Activated CD4-positive, alpha-beta T cell treated with anti-CD3 and anti-CD28 coated beads, Interleukin-2, amount 10 ng/mL, durations not matched to agents 24 days and 14 days (primary cell): ENCODE data around the gene GGTLC3. TPM values are rescaled to one million over a fixed set of nuclear protein-coding genes. Genes with fewer than 3 reads are reported as not detected.
"Not testable (repeated sequence)": the region's sequence is repeated elsewhere in the genome, so short reads cannot be mapped to it uniquely, and the experiment has no call there.

Experiments used
- DNase-seq: peaks from one replicate; pipeline ENCODE4 v3.0.0; 2022
- H3K27ac Mint-ChIP-seq: one replicate; pipeline ENCODE4 v1.8.0; 2022; ENCODE audit warnings: mild to moderate bottlenecking, mixed read lengths
- H3K27me3 Mint-ChIP-seq: one replicate; pipeline ENCODE4 v1.8.0; 2022; ENCODE audit warnings: mixed read lengths
- H3K36me3 Mint-ChIP-seq: one replicate; pipeline ENCODE4 v1.8.0; 2022; ENCODE audit warnings: low read depth, mild to moderate bottlenecking, mixed read lengths
- H3K4me1 Mint-ChIP-seq: one replicate; pipeline ENCODE4 v1.8.0; 2021; ENCODE audit warnings: mixed read lengths
- H3K4me3 Mint-ChIP-seq: one replicate; pipeline ENCODE4 v1.8.0; 2022; ENCODE audit warnings: mild to moderate bottlenecking, moderate library complexity, mixed read lengths
- H3K9me3 Mint-ChIP-seq: one replicate; pipeline ENCODE4 v1.8.0; 2021; ENCODE audit warnings: mixed read lengths
- intact Hi-C: fragments of 100-400 bp; cut with micrococcal nuclease; formaldehyde crosslinking; loops from one replicate; pipeline ENCODE4 v1.15.1; 2023
- total RNA-seq: library from RNA; stranded (reverse); gene quantifications from 2 replicates; pipeline ENCODE4 v1.2.3, GENCODE V29; 2022

GGTLC3 gene
- not detected in 2 replicates for total RNA-seq

DNA sequence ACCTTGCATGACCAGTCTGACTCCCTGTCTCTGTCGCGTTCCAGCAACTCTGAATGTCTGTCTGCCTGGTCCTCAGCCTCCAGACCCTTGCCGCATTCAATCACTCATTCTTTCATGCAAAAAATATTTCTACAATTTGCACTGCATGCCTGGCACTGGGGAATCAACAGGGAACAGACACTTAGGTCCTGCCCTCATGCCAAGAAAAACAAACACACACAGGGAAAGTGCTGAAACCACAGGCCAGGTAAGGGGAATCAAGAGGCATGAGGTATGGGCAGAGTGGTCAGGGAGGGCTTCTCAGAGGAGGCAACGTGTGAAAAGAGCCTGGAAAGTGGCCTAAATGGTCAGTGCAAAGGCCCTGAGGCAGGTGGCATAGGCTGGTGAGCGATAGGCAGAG is at the start of gene GGTLC3:
GGTLC3 (minus strand) TSS at position 101 of the 400 bp plus-strand sequence. CDS start 264 bp downstream, outside the sequence.
- DNase-seq, H3K9me3 Mint-ChIP-seq, H3K27me3 Mint-ChIP-seq, H3K36me3 Mint-ChIP-seq, H3K4me3 Mint-ChIP-seq, H3K27ac Mint-ChIP-seq, intact Hi-C loops, H3K4me1 Mint-ChIP-seq: not testable (repeated sequence)

DNA sequence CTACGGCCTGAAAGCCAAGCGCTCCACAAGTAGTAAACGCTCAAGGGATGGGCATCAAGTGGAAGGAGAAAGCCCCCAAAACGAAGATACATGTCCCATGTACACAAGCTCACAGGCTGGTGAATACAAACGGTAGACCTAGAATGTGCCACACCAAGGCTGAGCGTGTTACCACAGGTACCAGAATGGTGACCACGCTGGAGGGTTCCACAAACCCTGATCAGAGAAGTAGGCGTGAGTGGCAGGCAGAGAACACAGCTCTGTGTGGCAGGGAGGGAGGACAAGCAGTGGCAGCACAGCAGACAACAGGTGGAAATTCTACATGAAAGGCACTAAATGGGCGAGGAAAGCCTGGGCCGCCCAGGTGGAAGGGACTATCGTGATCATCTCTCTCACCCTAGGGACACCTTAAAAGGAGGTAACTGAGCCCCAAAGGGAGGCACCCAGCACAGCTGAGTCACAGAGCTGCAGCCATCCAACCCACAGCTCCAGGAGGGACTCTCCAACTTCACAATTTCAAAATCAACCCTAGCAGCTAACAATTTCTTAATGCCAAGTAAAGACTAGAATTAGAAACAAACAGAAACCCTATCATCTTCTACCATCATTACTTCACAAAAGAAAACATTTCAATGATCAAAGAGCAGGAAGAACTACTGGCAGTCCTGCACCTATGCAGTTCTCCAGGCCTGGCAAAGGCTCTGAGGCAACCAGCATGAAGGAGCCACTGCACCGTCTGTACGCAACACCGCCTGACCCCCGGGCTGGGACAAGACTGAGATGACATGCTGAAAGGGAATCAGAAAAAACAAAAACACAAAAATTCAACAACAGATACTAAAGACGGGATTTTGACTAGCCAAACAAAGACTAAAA is 42.4 kb upstream of the GGTLC3 start:
- H3K4me3 Mint-ChIP-seq, result not testable (repeated sequence)

GRCh38 chr22:18558939-18559338 is 41.0 kb upstream of the GGTLC3 start:
- H3K4me3 Mint-ChIP-seq, H3K9me3 Mint-ChIP-seq, DNase-seq, H3K27ac Mint-ChIP-seq, intact Hi-C loops, H3K27me3 Mint-ChIP-seq, H3K36me3 Mint-ChIP-seq, H3K4me1 Mint-ChIP-seq: not testable (repeated sequence)

More for the DNA sequence above, 42.4 kb upstream of the GGTLC3 start:
- H3K27ac Mint-ChIP-seq, H3K4me1 Mint-ChIP-seq, H3K9me3 Mint-ChIP-seq, DNase-seq, intact Hi-C loops, H3K36me3 Mint-ChIP-seq, H3K27me3 Mint-ChIP-seq: not testable (repeated sequence)

GRCh38 chr22:18558516-18558915 is 40.6 kb upstream of the GGTLC3 start:
- H3K27me3 Mint-ChIP-seq, H3K9me3 Mint-ChIP-seq, intact Hi-C loops, H3K27ac Mint-ChIP-seq, H3K36me3 Mint-ChIP-seq, H3K4me3 Mint-ChIP-seq, H3K4me1 Mint-ChIP-seq, DNase-seq: not testable (repeated sequence)

DNA sequence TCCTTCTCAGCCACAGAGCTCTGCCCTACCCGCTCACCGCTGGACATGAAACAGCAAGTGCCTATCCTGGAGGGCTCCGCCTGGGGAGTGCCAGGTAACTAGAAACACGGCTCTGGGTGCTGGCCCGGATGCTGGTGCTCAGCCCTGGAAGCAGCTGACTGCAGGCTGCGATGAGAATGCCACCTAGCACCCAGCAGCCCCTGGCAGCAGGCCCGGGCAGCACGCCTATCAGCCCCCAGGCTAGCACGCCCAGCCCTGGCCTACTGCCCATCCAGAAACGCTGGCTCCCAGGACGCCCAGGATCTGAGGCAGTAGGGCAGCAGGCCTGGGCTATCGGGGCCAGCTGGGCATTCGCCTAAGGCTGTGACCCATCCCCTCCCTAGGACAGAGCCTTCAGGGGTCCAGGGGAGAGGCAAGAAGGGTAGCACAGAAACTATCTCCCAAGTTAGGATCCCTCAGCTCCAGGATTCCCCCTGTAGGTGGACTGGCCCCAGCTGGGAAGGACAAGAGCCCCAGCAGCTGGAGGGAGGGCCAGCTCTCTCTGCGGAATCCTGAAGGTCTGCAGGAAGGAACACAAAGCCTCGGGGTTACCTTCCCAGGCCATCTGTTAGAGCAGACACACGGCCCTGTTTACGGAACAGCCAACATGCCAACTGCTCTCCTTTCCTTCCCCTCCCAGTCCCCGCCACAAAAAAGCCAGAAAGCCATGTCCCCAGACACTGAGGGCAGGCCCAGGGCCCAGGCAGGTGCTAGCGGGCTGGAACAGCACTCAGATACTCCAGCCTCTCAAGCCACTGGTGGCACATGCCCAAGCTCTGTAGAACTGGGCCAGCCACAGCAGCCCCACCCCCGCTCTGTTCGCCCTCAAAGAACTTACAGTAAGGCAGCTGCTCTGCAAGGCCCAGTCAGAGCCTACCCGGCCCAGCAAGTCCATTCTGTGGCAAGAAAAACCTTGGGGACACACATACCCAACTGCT is 36.6 kb upstream of the GGTLC3 start:
- DNase-seq, H3K27ac Mint-ChIP-seq, H3K27me3 Mint-ChIP-seq, H3K36me3 Mint-ChIP-seq, intact Hi-C loops, H3K4me1 Mint-ChIP-seq, H3K9me3 Mint-ChIP-seq, H3K4me3 Mint-ChIP-seq: not testable (repeated sequence)

GRCh38 chr22:18552839-18553597 is 35.1 kb upstream of the GGTLC3 start:
- H3K36me3 Mint-ChIP-seq, result not testable (repeated sequence)

GRCh38 chr22:18551046-18551445 is 33.1 kb upstream of the GGTLC3 start:
- not testable (repeated sequence) for DNase-seq, H3K9me3 Mint-ChIP-seq, H3K4me3 Mint-ChIP-seq

More at GRCh38 chr22:18552839-18553597, 35.1 kb upstream of the GGTLC3 start:
- H3K4me3 Mint-ChIP-seq, H3K9me3 Mint-ChIP-seq, H3K27ac Mint-ChIP-seq, H3K4me1 Mint-ChIP-seq, H3K27me3 Mint-ChIP-seq, DNase-seq, intact Hi-C loops: not testable (repeated sequence)

GRCh38 chr22:18549458-18550179 is 31.7 kb upstream of the GGTLC3 start:
- DNase-seq, H3K4me3 Mint-ChIP-seq, H3K9me3 Mint-ChIP-seq, H3K27me3 Mint-ChIP-seq, H3K36me3 Mint-ChIP-seq, intact Hi-C loops, H3K4me1 Mint-ChIP-seq, H3K27ac Mint-ChIP-seq: not testable (repeated sequence)

More at GRCh38 chr22:18551046-18551445, 33.1 kb upstream of the GGTLC3 start:
- H3K27me3 Mint-ChIP-seq, H3K36me3 Mint-ChIP-seq, intact Hi-C loops, H3K27ac Mint-ChIP-seq, H3K4me1 Mint-ChIP-seq: not testable (repeated sequence)

DNA sequence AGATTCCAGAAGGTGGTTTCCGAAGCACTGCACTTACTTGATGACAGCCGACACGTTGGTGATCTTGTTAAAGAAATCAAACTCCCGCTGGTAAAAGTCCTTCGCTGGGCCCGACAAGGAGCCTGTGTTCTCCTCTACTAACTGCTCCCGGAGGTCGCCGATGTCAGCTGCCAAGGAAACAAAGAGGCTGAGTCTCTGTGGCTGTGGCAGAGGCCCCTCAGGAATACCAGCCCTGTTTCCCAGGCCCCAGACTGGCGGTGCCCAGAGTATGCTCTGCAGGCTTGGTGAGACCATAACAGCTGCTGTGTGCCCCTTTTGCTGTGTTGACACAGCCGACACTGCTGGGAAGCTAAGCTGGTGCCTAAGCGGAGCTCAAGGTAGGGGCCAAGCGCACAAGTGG is 26.7 kb upstream of the GGTLC3 start:
- H3K9me3 Mint-ChIP-seq, intact Hi-C loops, DNase-seq, H3K4me3 Mint-ChIP-seq, H3K27ac Mint-ChIP-seq, H3K27me3 Mint-ChIP-seq, H3K36me3 Mint-ChIP-seq, H3K4me1 Mint-ChIP-seq: not testable (repeated sequence)

DNA sequence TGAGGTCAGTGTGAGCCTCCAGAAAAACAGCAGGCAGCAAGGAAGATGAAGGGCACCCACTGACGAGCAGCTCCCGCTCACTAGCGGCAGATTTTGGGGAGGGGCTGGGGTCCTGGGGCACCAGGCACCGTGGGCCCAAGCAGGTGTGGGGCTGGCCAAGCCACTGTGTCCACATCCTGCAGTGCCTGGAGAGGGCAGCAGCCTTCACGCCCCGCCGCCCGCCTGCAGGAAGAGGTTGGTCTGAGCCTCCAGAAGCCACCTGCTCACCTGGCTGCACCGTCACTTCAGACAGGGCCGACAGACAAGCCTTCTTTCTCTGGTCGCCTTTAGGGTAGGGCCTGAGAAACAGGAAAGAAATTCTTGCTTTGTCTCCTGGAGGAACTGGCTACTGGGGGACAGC is 25.4 kb upstream of the GGTLC3 start:
- intact Hi-C loops, result not testable (repeated sequence)

GRCh38 chr22:18539994-18540393 is 22.0 kb upstream of the GGTLC3 start:
- H3K4me3 Mint-ChIP-seq, intact Hi-C loops, H3K36me3 Mint-ChIP-seq: not testable (repeated sequence)

More for the DNA sequence above, 25.4 kb upstream of the GGTLC3 start:
- H3K36me3 Mint-ChIP-seq, H3K27me3 Mint-ChIP-seq, H3K27ac Mint-ChIP-seq, H3K9me3 Mint-ChIP-seq, DNase-seq, H3K4me1 Mint-ChIP-seq, H3K4me3 Mint-ChIP-seq: not testable (repeated sequence)

DNA sequence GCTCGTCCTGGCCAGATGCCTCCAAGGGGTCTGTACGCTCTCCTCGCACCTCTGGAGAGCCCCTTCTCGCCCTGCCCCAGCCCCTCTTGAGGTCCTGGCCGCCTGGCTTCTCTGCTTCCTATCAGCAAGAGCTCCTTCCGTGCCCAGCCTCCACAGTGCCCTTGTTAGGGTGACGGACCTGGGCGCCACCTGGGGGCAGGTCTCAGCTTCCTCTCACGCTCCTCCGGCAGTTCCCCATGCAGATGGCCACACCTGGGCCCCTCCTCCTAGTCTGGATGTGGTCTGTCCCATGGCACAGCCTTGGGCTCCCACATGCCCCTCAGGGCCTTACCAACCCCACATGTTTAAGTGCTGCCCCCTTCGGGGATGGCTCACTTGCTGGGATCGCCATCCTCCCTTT is 16.4 kb upstream of the GGTLC3 start:
- H3K4me3 Mint-ChIP-seq, intact Hi-C loops, H3K27ac Mint-ChIP-seq, H3K4me1 Mint-ChIP-seq, H3K9me3 Mint-ChIP-seq, H3K36me3 Mint-ChIP-seq, DNase-seq, H3K27me3 Mint-ChIP-seq: not testable (repeated sequence)

More at GRCh38 chr22:18539994-18540393, 22.0 kb upstream of the GGTLC3 start:
- H3K27me3 Mint-ChIP-seq, H3K27ac Mint-ChIP-seq, H3K9me3 Mint-ChIP-seq, H3K4me1 Mint-ChIP-seq, DNase-seq: not testable (repeated sequence)

DNA sequence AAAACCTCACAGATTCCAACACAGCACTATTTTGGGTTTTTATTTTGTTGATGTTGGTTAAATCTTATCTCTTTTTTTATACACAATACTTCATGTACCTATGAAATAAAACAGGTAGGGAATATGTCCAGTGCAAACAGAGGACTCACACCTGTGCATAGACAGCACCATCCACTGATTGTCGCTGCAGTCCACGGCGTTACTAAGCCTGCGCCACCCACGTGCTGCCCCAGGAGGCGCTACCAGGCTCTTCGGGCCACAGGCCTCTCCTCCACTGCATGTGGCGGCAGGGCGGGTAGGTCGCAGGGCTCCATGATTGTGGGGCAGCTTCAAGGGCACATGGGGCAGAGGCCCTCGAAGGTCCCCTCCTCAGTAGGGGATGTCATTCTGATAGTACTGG is 15.7 kb upstream of the GGTLC3 start:
- H3K27ac Mint-ChIP-seq, H3K27me3 Mint-ChIP-seq, H3K9me3 Mint-ChIP-seq, DNase-seq, H3K4me3 Mint-ChIP-seq, intact Hi-C loops, H3K4me1 Mint-ChIP-seq, H3K36me3 Mint-ChIP-seq: not testable (repeated sequence)
